GM12878 (cell line): ENCODE data around the gene GET3. TPM values are rescaled to one million over a fixed set of nuclear protein-coding genes. Genes with fewer than 3 reads are reported as not detected.
A peak's percentile ranks its signal among the peaks of the same experiment; 100 is the strongest.

Source experiments
- ATAC-seq: fragments of 200-7000 bp; cut with Tn5 transposase; 3 replicates; pipeline ENCODE4 v1.9.1; 2020; ENCODE audit warnings: mild to moderate bottlenecking, moderate library complexity
- BruUV-seq: library from RNA; stranded (reverse); fragments of 400-500 nt; replicated peaks from 2 replicates; lab custom pipeline; 2021; lab: Mats Ljungman, UMichigan
- CTCF ChIA-PET: fragments of 300-600 bp; sonication (Branson Sonifier 250); formaldehyde crosslinking; extraction: SDS; loops from one replicate; lab custom pipeline; 2021; ENCODE audit warnings: inconsistent platforms; lab: Yijun Ruan, JAX
- POLR2A ChIA-PET: fragments of 350-600 bp; formaldehyde crosslinking; extraction: SDS; loops from one replicate; lab custom pipeline; 2021; ENCODE audit warnings: inconsistent platforms; lab: Charles Lee
- RAD21 ChIA-PET: fragments of 300-600 bp; sonication (Branson Sonifier 250); formaldehyde crosslinking; loops from one replicate; lab custom pipeline; 2023; ENCODE audit warnings: antibody characterized with exemption; ENCODE audit not compliant: unreplicated experiment; lab: Charles Lee
- SMC1A ChIA-PET: fragments of 300-600 bp; sonication (Branson Sonifier 250); formaldehyde crosslinking; loops from one replicate; lab custom pipeline; 2023; ENCODE audit not compliant: unreplicated experiment, uncharacterized antibody; lab: Charles Lee
- DNase-seq: peaks from one replicate; pipeline ENCODE4 v3.0.0-alpha.2; 2011; ENCODE audit warnings: low read depth, low spot score
- FAIRE-seq: peaks from 3 replicates; lab custom pipeline; 2011; peaks lifted over from hg19 to GRCh38; lab: Jason Lieb, UNC
- H2AFZ ChIP-seq: 2 replicates; pipeline ENCODE4 v1.6.0; 2011; ENCODE audit warnings: low read depth, low read length, control low read depth; ENCODE audit not compliant: control insufficient read depth
- H3K27ac ChIP-seq: 2 replicates; pipeline ENCODE4 v1.5.1; 2011; ENCODE audit warnings: control low read depth; ENCODE audit not compliant: control insufficient read depth, insufficient read depth
- H3K27me3 ChIP-seq, 2 experiments: replicated peaks in 1 of 2; 2 replicates each; pipeline versions ENCODE4 v1.6.0 to v1.6.1; 2011; ENCODE audit warnings: low read length in 1 of 2; ENCODE audit not compliant: control insufficient read depth in 2 of 2, insufficient read depth in 2 of 2
- H3K36me3 ChIP-seq, 2 experiments: 2 replicates each; pipeline ENCODE4 v1.5.1; 2011; ENCODE audit warnings: low read length in 1 of 2; ENCODE audit not compliant: control insufficient read depth in 2 of 2, insufficient read depth in 2 of 2
- H3K4me1 ChIP-seq: 2 replicates; pipeline ENCODE4 v1.6.1; 2011; ENCODE audit warnings: mild to moderate bottlenecking, low read length, moderate library complexity, mixed read lengths; ENCODE audit not compliant: control insufficient read depth, insufficient read depth
- H3K4me2 ChIP-seq: 2 replicates; pipeline ENCODE4 v1.6.0; 2011; ENCODE audit warnings: control low read depth; ENCODE audit not compliant: control insufficient read depth, insufficient read depth
- H3K4me3 ChIP-seq: fragments of 200-600 bp; sonication (generic); 2 replicates; pipeline ENCODE4 v1.5.1; 2016
- H3K79me2 ChIP-seq: 2 replicates; pipeline ENCODE4 v1.6.0; 2011; ENCODE audit warnings: low read length; ENCODE audit not compliant: control insufficient read depth, insufficient read depth
- H3K9ac ChIP-seq: 2 replicates; pipeline ENCODE4 v1.8.0; 2011; ENCODE audit warnings: low read length, control low read depth, mixed read lengths; ENCODE audit not compliant: control insufficient read depth, insufficient read depth
- H3K9me3 ChIP-seq: replicated peaks from 3 replicates; pipeline ENCODE4 v1.5.1; 2011; ENCODE audit warnings: mild to moderate bottlenecking, low read length; ENCODE audit not compliant: control insufficient read depth, insufficient read depth
- H4K20me1 ChIP-seq: 2 replicates; pipeline ENCODE4 v1.6.0; 2011; ENCODE audit not compliant: control insufficient read depth, insufficient read depth
- BRCA1 ChIP-seq: IDR thresholded peaks from 2 replicates; pipeline ENCODE4 v1.6.1; 2011; ENCODE audit warnings: low read depth, low read length, improper control_type of control experiment
- CHD2 ChIP-seq: IDR thresholded peaks from 2 replicates; pipeline ENCODE4 v1.6.1; 2011; ENCODE audit warnings: low read depth, low read length, improper control_type of control experiment, borderline replicate concordance
- EP300 ChIP-seq, 2 experiments: fragments of 150-350 bp in 1 of 2; IDR thresholded peaks; 2 replicates each; pipeline ENCODE4 v1.6.1; 2011 to 2012; ENCODE audit warnings: low read depth in 2 of 2, low read length in 2 of 2, borderline replicate concordance in 1 of 2, improper control_type of control experiment in 1 of 2, inconsistent platforms in 1 of 2; ENCODE audit not compliant: control insufficient read depth in 1 of 2
- HDGF ChIP-seq: fragments of 450-650 bp; IDR thresholded peaks from 2 replicates; pipeline ENCODE4 v1.6.1; 2016; ENCODE audit warnings: antibody characterized with exemption
- NFYB ChIP-seq: IDR thresholded peaks from 2 replicates; pipeline ENCODE4 v1.6.1; 2011; ENCODE audit warnings: low read depth, mild to moderate bottlenecking, low read length, improper control_type of control experiment, moderate library complexity; ENCODE audit not compliant: insufficient read depth
- POLR2A ChIP-seq: IDR thresholded peaks from 2 replicates; pipeline ENCODE4 v1.6.1; 2011; ENCODE audit warnings: low read depth, mild to moderate bottlenecking, low read length
- SPI1 ChIP-seq: IDR thresholded peaks from 2 replicates; pipeline ENCODE4 v1.6.1; 2011; ENCODE audit warnings: low read depth, mild to moderate bottlenecking, low read length, moderate library complexity, borderline replicate concordance; ENCODE audit not compliant: insufficient read depth
- WGBS: methylation state at CpG from one replicate; pipeline ENCODE4 v1.1.6; 2016; ENCODE audit warnings: low lambda C conversion rate; ENCODE audit not compliant: insufficient replicate concordance, insufficient coverage; ENCODE audit errors: missing lambda C conversion rate; 5-methylcytosine and 5-hydroxymethylcytosine counted together
- in situ Hi-C: fragments of 300-500 bp; cut with MboI; formaldehyde crosslinking; loops from 9 replicates; pipeline ENCODE4 v1.14.3; 2018; ENCODE audit warnings: mixed read lengths
- intact Hi-C: fragments of 100-400 bp; cut with micrococcal nuclease; formaldehyde crosslinking; loops from one replicate; pipeline ENCODE4 v1.14.2; 2022; ENCODE audit not compliant: unreplicated experiment
- polyA plus RNA-seq, 11 experiments: library from polyadenylated mRNA; depleted of rRNA in 4 of 11; unstranded in 6 of 11; stranded (reverse) in 5 of 11; fragments of >200 nt; fragmentation: Nextera tagmentation in 4 of 11; fragmentation: Illumina TruSeq in 1 of 11; extraction: Ambion mirVana in 4 of 11; extraction: Trizol in 1 of 11; gene quantifications; 1 replicate in 1 of 11; 2 replicates in 10 of 11; pipeline versions ENCODE4 v1.2.1 to v1.2.3, GENCODE V29; 2011 to 2016; ENCODE audit warnings: inconsistent platforms in 2 of 11, missing spikeins in 2 of 11, low read depth in 1 of 11
- total RNA-seq, 4 experiments: library from RNA; depleted of rRNA in 3 of 4; stranded (reverse); fragments of >200 nt in 3 of 4; fragmentation: Illumina TruSeq in 1 of 4; extraction: Trizol in 1 of 4; gene quantifications; 2 replicates each; pipeline versions ENCODE4 v1.2.1 to v1.2.3, GENCODE V29; 2013 to 2021
- TF ChIP-seq, protein P1 (sequence below): IDR thresholded peaks from 2 replicates; pipeline ENCODE4 v1.6.1; 2012; ENCODE audit warnings: low read depth, low read length, improper control_type of control experiment
- TF ChIP-seq, protein P2 (sequence below): fragments of 450-650 bp; conservative IDR thresholded peaks from 2 replicates; pipeline ENCODE4 v1.6.1; 2017; ENCODE audit warnings: mild to moderate bottlenecking, moderate library complexity
- TF ChIP-seq, protein P3 (sequence below): fragments of 450-650 bp; IDR thresholded peaks from 2 replicates; pipeline ENCODE4 v1.6.1; 2017; ENCODE audit warnings: mild to moderate bottlenecking
- TF ChIP-seq, protein P4 (sequence below): fragments of 450-650 bp; IDR thresholded peaks from 2 replicates; pipeline ENCODE4 v1.6.1; 2016; ENCODE audit warnings: mild to moderate bottlenecking
- TF ChIP-seq, protein P5 (sequence below): fragments of 450-650 bp; IDR thresholded peaks from 2 replicates; pipeline ENCODE4 v1.6.1; 2016; ENCODE audit warnings: mild to moderate bottlenecking

The GET3 gene
- total and polyA plus RNA-seq, 10 of the 15 experiments (the other 5 are each of a cell fraction or from before 2014, with no cell fraction given), result 14.5 to 144 (median 97.2) TPM

DNA sequence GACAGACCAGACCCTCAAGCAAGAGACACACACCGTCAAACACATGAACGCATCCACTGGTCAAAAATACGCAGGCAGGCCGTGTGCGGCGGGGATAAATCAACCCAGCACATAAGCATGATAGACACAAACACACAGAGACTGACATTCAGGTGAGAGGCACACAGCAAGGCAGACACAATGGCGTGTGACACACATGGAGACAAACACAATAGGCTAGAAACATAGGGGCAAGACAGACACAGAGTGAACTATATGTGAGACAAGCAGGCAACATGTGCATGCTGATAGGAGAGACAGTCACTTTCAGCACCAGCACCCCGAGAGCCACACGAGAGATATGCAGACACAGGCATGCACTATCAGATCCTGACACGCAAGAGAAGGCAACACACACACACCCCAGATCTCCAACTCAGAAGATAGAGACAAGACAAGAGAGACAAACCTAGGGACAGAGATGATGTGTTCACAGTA, 47.1 kb downstream of the GET3 start:
- H3K27ac ChIP-seq, result peak overlapping the region; percentile 97
- peaks cover 73% of the 10 kb centered on the region for H3K4me1 ChIP-seq
- H3K9me3 ChIP-seq, result no peaks in the 10 kb centered on the region
- DNase-seq (no peak), FAIRE-seq (no peak), ATAC-seq (no peak)
- no peaks in the 10 kb centered on the region for H3K27me3 ChIP-seq
- ChIA-PET SMC1A (no interaction called here), POLR2A (no interaction called here), RAD21 (interaction anchor here (2.7 kb wide), 1 partner anchor 12 kb away, joined by 23 read pairs; no protein-coding TSS in a partner anchor), CTCF (no interaction called here)
- no peak overlapping the region for H3K4me3 ChIP-seq
- TF ChIP-seq CHD2 (0 out of 2 replicates have a peak, but pooled peaks have one; percentile 4), HDGF (no peak), POLR2A (0 out of 2 replicates have a peak, but pooled peaks have one; percentile 23), EP300 (IDR thresholded peaks at IDR 0.05; ENCODE audit: borderline replicate concordance in 1 of 2, control insufficient read depth in 1 of 2, low read depth in 2 of 2, low read length in 2 of 2) (no peak), BRCA1 (no peak), NFYB (no peak), SPI1 (no peak)
- TF ChIP-seq, protein P1, sequence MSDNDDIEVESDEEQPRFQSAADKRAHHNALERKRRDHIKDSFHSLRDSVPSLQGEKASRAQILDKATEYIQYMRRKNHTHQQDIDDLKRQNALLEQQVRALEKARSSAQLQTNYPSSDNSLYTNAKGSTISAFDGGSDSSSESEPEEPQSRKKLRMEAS, result 0 out of 2 replicates have a peak, but pooled peaks have one; percentile 45
- TF ChIP-seq, protein P2, sequence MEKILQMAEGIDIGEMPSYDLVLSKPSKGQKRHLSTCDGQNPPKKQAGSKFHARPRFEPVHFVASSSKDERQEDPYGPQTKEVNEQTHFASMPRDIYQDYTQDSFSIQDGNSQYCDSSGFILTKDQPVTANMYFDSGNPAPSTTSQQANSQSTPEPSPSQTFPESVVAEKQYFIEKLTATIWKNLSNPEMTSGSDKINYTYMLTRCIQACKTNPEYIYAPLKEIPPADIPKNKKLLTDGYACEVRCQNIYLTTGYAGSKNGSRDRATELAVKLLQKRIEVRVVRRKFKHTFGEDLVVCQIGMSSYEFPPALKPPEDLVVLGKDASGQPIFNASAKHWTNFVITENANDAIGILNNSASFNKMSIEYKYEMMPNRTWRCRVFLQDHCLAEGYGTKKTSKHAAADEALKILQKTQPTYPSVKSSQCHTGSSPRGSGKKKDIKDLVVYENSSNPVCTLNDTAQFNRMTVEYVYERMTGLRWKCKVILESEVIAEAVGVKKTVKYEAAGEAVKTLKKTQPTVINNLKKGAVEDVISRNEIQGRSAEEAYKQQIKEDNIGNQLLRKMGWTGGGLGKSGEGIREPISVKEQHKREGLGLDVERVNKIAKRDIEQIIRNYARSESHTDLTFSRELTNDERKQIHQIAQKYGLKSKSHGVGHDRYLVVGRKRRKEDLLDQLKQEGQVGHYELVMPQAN, result no peak
- TF ChIP-seq, protein P3, sequence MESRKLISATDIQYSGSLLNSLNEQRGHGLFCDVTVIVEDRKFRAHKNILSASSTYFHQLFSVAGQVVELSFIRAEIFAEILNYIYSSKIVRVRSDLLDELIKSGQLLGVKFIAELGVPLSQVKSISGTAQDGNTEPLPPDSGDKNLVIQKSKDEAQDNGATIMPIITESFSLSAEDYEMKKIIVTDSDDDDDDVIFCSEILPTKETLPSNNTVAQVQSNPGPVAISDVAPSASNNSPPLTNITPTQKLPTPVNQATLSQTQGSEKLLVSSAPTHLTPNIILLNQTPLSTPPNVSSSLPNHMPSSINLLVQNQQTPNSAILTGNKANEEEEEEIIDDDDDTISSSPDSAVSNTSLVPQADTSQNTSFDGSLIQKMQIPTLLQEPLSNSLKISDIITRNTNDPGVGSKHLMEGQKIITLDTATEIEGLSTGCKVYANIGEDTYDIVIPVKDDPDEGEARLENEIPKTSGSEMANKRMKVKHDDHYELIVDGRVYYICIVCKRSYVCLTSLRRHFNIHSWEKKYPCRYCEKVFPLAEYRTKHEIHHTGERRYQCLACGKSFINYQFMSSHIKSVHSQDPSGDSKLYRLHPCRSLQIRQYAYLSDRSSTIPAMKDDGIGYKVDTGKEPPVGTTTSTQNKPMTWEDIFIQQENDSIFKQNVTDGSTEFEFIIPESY, result 0 out of 2 replicates have a peak, but pooled peaks have one; percentile 16
- TF ChIP-seq, protein P4, sequence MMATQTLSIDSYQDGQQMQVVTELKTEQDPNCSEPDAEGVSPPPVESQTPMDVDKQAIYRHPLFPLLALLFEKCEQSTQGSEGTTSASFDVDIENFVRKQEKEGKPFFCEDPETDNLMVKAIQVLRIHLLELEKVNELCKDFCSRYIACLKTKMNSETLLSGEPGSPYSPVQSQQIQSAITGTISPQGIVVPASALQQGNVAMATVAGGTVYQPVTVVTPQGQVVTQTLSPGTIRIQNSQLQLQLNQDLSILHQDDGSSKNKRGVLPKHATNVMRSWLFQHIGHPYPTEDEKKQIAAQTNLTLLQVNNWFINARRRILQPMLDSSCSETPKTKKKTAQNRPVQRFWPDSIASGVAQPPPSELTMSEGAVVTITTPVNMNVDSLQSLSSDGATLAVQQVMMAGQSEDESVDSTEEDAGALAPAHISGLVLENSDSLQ, result peak; percentile 24; the same call in 1 of the 2 replicates
- TF ChIP-seq, protein P5, sequence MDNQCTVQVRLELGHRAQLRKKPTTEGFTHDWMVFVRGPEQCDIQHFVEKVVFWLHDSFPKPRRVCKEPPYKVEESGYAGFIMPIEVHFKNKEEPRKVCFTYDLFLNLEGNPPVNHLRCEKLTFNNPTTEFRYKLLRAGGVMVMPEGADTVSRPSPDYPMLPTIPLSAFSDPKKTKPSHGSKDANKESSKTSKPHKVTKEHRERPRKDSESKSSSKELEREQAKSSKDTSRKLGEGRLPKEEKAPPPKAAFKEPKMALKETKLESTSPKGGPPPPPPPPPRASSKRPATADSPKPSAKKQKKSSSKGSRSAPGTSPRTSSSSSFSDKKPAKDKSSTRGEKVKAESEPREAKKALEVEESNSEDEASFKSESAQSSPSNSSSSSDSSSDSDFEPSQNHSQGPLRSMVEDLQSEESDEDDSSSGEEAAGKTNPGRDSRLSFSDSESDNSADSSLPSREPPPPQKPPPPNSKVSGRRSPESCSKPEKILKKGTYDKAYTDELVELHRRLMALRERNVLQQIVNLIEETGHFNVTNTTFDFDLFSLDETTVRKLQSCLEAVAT, result peak; percentile 89
- in situ Hi-C loops (no loop called here), intact Hi-C loops (loop anchor here (5.0 to 10.0 kb wide), 2 partner anchors 172 to 1690 kb away; partner anchors contain the start of genes ZNF490 and ZNF791)
- 0 out of 2 replicates have a peak overlapping the region, but pooled peaks have one; percentile 21 for H3K9ac ChIP-seq
- H3K36me3 ChIP-seq, result no peaks in the 10 kb centered on the region
- peak overlapping the region; percentile 77 for H3K4me2 ChIP-seq
- WGBS, result 14% methylated on average over 10 of the region's 10 CpGs
- peaks cover 15% of the 10 kb centered on the region for H3K79me2 ChIP-seq
- H4K20me1 ChIP-seq, result no peaks in the 10 kb centered on the region
- BruUV-seq, result no TSS peak
- H2AFZ ChIP-seq, result no peak overlapping the region; the same call in 1 of the 2 replicates
